Neural cell (in vitro differentiated cells): Measurements from ENCODE around the gene SEMA4F. TPM values are rescaled to one million over a fixed set of nuclear protein-coding genes. Genes with fewer than 3 reads are reported as not detected.

Experiments
- H2AFZ ChIP-seq: fragments of 200-600, 300-800 bp; sonication (generic), shearing (Covaris generic); 2 replicates; pipeline ENCODE4 v1.6.0; 2014; ENCODE audit warnings: low read depth, mild to moderate bottlenecking, antibody characterized with exemption, low read length, moderate library complexity
- H3F3A ChIP-seq: fragments of 200-600 bp; shearing (Covaris generic); 2 replicates; pipeline ENCODE4 v1.6.1; 2016; ENCODE audit warnings: mild to moderate bottlenecking, moderate library complexity, mixed read lengths, antibody characterized with exemption, low read length; ENCODE audit not compliant: insufficient read depth, poor library complexity, severe bottlenecking
- H3K27ac ChIP-seq: fragments of 200-600, 300-800 bp; sonication (generic), shearing (Covaris generic); 2 replicates; pipeline ENCODE4 v1.5.1; 2014; ENCODE audit warnings: mild to moderate bottlenecking, low read length, moderate library complexity
- H3K27me3 ChIP-seq: fragments of 300-800, 200-600 bp; sonication (generic), shearing (Covaris generic); 2 replicates; pipeline ENCODE4 v1.6.0; 2014; ENCODE audit warnings: mild to moderate bottlenecking, low read depth, low read length, moderate library complexity; ENCODE audit not compliant: insufficient read depth
- H3K36me3 ChIP-seq: fragments of 300-800, 200-600 bp; sonication (generic), shearing (Covaris generic); 2 replicates; pipeline ENCODE4 v1.5.1; 2014; ENCODE audit warnings: mild to moderate bottlenecking, antibody characterized with exemption, low read length, moderate library complexity; ENCODE audit not compliant: insufficient read depth
- H3K4me2 ChIP-seq: fragments of 300-800, 200-600 bp; sonication (generic), shearing (Covaris generic); 2 replicates; pipeline ENCODE4 v1.6.0; 2014; ENCODE audit warnings: mild to moderate bottlenecking, low read length
- H3K4me3 ChIP-seq: fragments of 300-800, 200-600 bp; sonication (generic), shearing (Covaris generic); 2 replicates; pipeline ENCODE4 v1.5.1; 2014; ENCODE audit warnings: mild to moderate bottlenecking, low read length, moderate library complexity
- H3K79me2 ChIP-seq: fragments of 200-600 bp; shearing (Covaris generic); replicated peaks from 2 replicates; pipeline ENCODE4 v1.6.0; 2014; ENCODE audit warnings: mild to moderate bottlenecking, low read length, moderate library complexity; ENCODE audit not compliant: insufficient read depth
- H3K9ac ChIP-seq: fragments of 300-800, 200-600 bp; sonication (generic), shearing (Covaris generic); 2 replicates; pipeline ENCODE4 v1.6.1; 2016; ENCODE audit warnings: mild to moderate bottlenecking, low read length, mixed read lengths
- H3K9me2 ChIP-seq: fragments of 200-600 bp; shearing (Covaris generic); 2 replicates; pipeline ENCODE4 v1.6.1; 2016; ENCODE audit warnings: mild to moderate bottlenecking, low read length, mixed read lengths; ENCODE audit not compliant: insufficient read depth
- H3K9me3 ChIP-seq: fragments of 200-600, 300-800 bp; sonication (generic), shearing (Covaris generic); 2 replicates; pipeline ENCODE4 v1.6.1; 2016; ENCODE audit warnings: mild to moderate bottlenecking, mixed run types, low read length, moderate library complexity, mixed read lengths
- H4K20me1 ChIP-seq: fragments of 200-600 bp; shearing (Covaris generic); 2 replicates; pipeline ENCODE4 v1.6.1; 2016; ENCODE audit warnings: mild to moderate bottlenecking, mixed run types; ENCODE audit not compliant: insufficient read depth
- CTCF ChIP-seq: fragments of 450-650 bp; IDR thresholded peaks from 2 replicates; pipeline ENCODE4 v1.5.1; 2014; ENCODE audit warnings: antibody characterized with exemption, mild to moderate bottlenecking, moderate library complexity; ENCODE audit not compliant: poor library complexity, severe bottlenecking
- EP300 ChIP-seq: fragments of 450-650 bp; conservative IDR thresholded peaks from 2 replicates; pipeline ENCODE4 v1.6.1; 2014; ENCODE audit warnings: antibody characterized with exemption, mild to moderate bottlenecking, moderate library complexity; ENCODE audit not compliant: poor library complexity, severe bottlenecking
- EZH2 ChIP-seq: fragments of 200-600, 300-800 bp; shearing (Covaris generic), sonication (generic); IDR thresholded peaks from 2 replicates; pipeline ENCODE4 v1.6.1; 2014; ENCODE audit warnings: antibody characterized with exemption, low read length, borderline replicate concordance, mild to moderate bottlenecking; ENCODE audit not compliant: insufficient read depth, poor library complexity, severe bottlenecking
- MXI1 ChIP-seq: fragments of 450-650 bp; conservative IDR thresholded peaks from 2 replicates; pipeline ENCODE4 v1.6.1; 2014; ENCODE audit warnings: antibody characterized with exemption, mild to moderate bottlenecking; ENCODE audit not compliant: poor library complexity, severe bottlenecking
- POLR2AphosphoS5 ChIP-seq: IDR thresholded peaks from 2 replicates; pipeline ENCODE4 v1.6.1; 2012
- RAD21 ChIP-seq: fragments of 450-650 bp; conservative IDR thresholded peaks from 2 replicates; pipeline ENCODE4 v1.6.1; 2014; ENCODE audit warnings: antibody characterized with exemption, mild to moderate bottlenecking, moderate library complexity
- REST ChIP-seq: IDR thresholded peaks from 2 replicates; pipeline ENCODE4 v1.6.1; 2012; ENCODE audit warnings: borderline replicate concordance
- SMC3 ChIP-seq: fragments of 450-650 bp; conservative IDR thresholded peaks from 2 replicates; pipeline ENCODE4 v1.6.1; 2014; ENCODE audit warnings: antibody characterized with exemption, mild to moderate bottlenecking, moderate library complexity; ENCODE audit not compliant: poor library complexity
- TAF1 ChIP-seq: IDR thresholded peaks from 2 replicates; pipeline ENCODE4 v1.6.1; 2012; ENCODE audit warnings: low read depth
- polyA plus RNA-seq: library from polyadenylated mRNA; depleted of rRNA; stranded (reverse); fragments of >200 nt; gene quantifications from 2 replicates; pipeline ENCODE4 v1.2.3, GENCODE V29; 2014

The SEMA4F gene
- polyA plus RNA-seq, 1 donor from 2014 or later: 18.2 TPM

GRCh38 chr2:74704216-74704615, 50.2 kb downstream of the SEMA4F start:
- H3K9me2 ChIP-seq: no peaks in the 10 kb centered on the region
- H4K20me1 ChIP-seq: no peaks in the 10 kb centered on the region
- no peak overlapping the region for H2AFZ ChIP-seq
- H3K79me2 ChIP-seq: no peaks in the 10 kb centered on the region
- no peaks in the 10 kb centered on the region for H3K9me3 ChIP-seq
- H3K4me3 ChIP-seq: no peak overlapping the region
- H3K27ac ChIP-seq: no peak overlapping the region
- H3K9ac ChIP-seq: no peak overlapping the region
- H3K27me3 ChIP-seq: no peaks in the 10 kb centered on the region
- H3K4me2 ChIP-seq: no peak overlapping the region
- no peaks in the 10 kb centered on the region for H3F3A ChIP-seq
- no peak for TF ChIP-seq CTCF
- TF ChIP-seq REST: no peak
- TF ChIP-seq EZH2: no peak
- TF ChIP-seq TAF1: no peak
- no peak for TF ChIP-seq POLR2AphosphoS5
- TF ChIP-seq EP300: no peak
- no peak for TF ChIP-seq RAD21
- no peak for TF ChIP-seq MXI1
- TF ChIP-seq SMC3: no peak
- no peaks in the 10 kb centered on the region for H3K36me3 ChIP-seq

DNA sequence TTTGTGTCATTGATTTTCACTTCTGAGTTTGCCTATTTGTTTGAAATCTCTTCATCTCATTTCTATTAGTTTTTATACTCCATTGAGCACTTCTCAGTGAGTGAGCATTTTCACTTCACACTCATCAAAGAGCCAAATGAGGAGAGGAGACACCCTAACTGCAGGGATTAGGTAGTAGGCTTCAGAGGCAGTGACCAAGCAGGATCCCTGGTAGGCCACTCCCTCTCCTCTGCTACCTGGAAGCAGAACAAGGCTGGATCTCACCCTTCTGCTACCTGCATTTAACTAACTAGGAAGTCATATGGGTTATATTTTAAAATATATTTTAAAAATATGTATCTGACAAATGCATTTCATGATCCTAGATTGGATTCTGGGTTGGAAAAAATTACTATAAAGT, 52.7 kb downstream of the SEMA4F start:
- Histone ChIP-seq H3K9me3 (no peaks in the 10 kb centered on the region), H3K79me2 (no peaks in the 10 kb centered on the region), H3K27me3 (no peaks in the 10 kb centered on the region), H2AFZ (no peak overlapping the region), H3K4me3 (no peak overlapping the region), H3K9ac (no peak overlapping the region), H3K36me3 (no peaks in the 10 kb centered on the region), H3F3A (no peaks in the 10 kb centered on the region), H3K4me2 (no peak overlapping the region), H4K20me1 (no peaks in the 10 kb centered on the region), H3K9me2 (no peaks in the 10 kb centered on the region), H3K27ac (no peak overlapping the region)
- TF ChIP-seq MXI1: no peak
- no peak for TF ChIP-seq REST
- no peak for TF ChIP-seq TAF1
- no peak for TF ChIP-seq EP300
- TF ChIP-seq SMC3: no peak
- TF ChIP-seq EZH2: no peak
- TF ChIP-seq CTCF: no peak
- TF ChIP-seq RAD21: no peak
